IPS-15b (cell line): Measurements from ENCODE around the gene SETD1A.

Experiments used
- H3K27me3 ChIP-seq: one replicate; pipeline ENCODE4 v1.6.1; 2013; ENCODE audit warnings: low read length; ENCODE audit not compliant: control insufficient read depth, insufficient read depth
- H3K36me3 ChIP-seq: one replicate; pipeline ENCODE4 v1.6.1; 2013; ENCODE audit warnings: low read length; ENCODE audit not compliant: control insufficient read depth, insufficient read depth
- H3K4me1 ChIP-seq: one replicate; pipeline ENCODE4 v1.6.1; 2013; ENCODE audit warnings: mild to moderate bottlenecking, low read length; ENCODE audit not compliant: control insufficient read depth, insufficient read depth
- H3K4me3 ChIP-seq: one replicate; pipeline ENCODE4 v1.5.1; 2013; ENCODE audit warnings: low read depth, low read length
- H3K9ac ChIP-seq: one replicate; pipeline ENCODE4 v1.6.1; 2013; ENCODE audit warnings: low read depth, mild to moderate bottlenecking, low read length
- H3K9me3 ChIP-seq: one replicate; pipeline ENCODE4 v1.6.1; 2013; ENCODE audit warnings: mild to moderate bottlenecking, low read length; ENCODE audit not compliant: control insufficient read depth, insufficient read depth

Gene SETD1A

DNA sequence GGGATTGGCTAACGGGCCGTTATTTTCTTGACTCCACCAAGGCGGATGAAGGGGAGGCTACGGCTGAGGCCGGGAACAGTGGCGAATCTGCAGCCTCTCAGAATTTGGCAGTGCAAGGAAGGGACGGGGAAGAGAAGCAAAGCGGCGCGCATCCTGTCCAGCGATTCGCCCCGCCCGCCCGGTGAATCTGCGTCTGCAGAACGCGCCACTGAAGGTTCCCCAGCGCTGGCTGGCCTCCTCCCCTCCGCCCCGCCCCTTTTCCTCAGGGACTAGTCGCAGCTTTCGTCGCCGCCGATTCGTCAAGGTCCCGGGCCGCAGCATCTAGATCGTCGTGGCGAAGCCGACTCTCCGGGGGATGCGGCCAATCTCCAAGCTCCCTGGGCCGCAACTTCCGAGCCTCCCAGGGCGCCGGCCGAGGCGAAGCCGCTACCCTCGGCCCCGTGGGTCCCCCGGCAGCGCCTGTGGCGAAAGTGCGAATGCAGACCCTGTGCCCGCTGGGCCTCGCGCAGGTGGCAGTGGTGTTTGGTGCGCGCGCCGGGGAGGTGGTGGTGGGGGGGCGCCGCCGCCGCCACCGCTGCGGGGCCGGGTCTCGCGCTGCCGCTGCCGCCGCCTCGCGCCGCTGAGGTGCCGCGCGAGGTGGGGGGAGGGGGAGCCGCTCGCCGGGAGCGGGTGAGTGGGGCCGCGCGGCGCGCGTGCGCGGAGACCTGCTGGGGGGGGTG, at the start of gene SETD1A:
TSS of gene SETD1A (plus strand) at position 299 of the 719 bp plus-strand sequence. CDS start 978 bp downstream, outside the sequence.
- peaks cover 22% of the 10 kb centered on the region for H3K36me3 ChIP-seq
- peaks cover 3% of the 10 kb centered on the region for H3K27me3 ChIP-seq
- peak within 1 kb of the TSS; percentile 95 for H3K4me3 ChIP-seq
- H3K9ac ChIP-seq, result peak within 1 kb of the TSS; percentile 99
- peaks cover 4% of the 10 kb centered on the region for H3K4me1 ChIP-seq
- no peaks in the 10 kb centered on the region for H3K9me3 ChIP-seq

DNA sequence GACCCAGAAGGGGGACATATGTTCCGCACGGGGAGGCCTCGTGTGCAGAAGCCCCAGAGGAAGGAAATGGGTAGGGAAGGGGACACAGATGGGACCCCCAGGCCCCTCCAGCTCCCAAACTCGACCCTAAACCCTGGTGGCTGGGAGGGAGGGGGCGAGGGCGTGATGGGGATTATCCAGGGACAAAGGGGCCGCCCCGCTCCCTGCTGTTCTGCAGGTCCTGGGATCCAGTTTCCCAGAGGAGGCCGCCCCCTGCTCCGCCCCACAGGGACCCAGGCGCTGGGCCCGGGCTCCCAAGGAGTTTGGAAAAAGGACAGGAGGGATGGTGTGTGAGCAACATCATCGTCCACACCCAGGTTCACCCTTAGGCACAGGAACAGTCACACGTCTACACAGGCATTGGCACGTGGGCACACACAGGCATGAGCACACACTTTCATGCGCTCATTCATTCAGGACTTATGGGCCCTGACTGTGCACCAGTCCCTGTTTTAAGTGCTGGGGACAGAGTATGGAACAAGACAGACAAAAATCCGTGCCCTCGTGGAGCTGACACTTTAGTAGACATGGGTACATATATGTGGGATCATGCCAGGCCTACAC, 47.0 kb upstream of the SETD1A start:
- H3K4me1 ChIP-seq, result peaks cover 10% of the 10 kb centered on the region
- H3K9ac ChIP-seq, result no peak overlapping the region
- H3K4me3 ChIP-seq, result peak overlapping the region; percentile 16
- no peaks in the 10 kb centered on the region for H3K27me3 ChIP-seq
- H3K9me3 ChIP-seq, result no peaks in the 10 kb centered on the region
- H3K36me3 ChIP-seq, result no peaks in the 10 kb centered on the region

DNA sequence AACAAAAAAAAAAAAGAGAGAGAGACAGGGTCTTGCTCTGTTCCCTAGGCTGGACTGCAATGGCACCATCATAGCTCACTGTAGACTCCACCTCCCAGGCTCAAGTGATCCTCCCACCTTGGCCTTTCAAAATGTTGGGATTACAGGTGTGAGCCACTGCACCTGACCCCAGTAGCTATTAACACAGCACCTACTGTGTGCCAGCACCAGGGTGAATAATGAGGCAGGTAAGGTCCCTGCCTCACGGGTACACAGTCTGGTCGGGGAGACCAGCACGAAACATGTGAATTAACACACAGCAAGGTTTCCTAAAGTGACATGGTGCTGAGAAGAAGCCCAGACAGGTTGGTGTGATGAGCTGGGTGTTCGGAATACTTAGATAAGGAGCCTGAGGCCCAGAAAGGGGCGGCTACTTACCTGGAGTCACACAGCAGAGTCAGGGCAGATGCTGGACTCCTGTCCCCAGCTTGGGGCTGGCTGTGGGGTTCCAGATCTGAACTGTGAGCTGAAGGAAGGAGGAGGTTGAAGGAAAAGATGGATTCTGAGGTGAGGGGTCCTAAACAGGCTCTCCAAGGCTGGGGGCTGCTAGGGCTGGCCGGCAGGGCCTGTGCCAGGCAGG, 44.7 kb upstream of the SETD1A start:
- no peak overlapping the region for H3K4me3 ChIP-seq
- H3K9me3 ChIP-seq, result no peaks in the 10 kb centered on the region
- H3K9ac ChIP-seq, result no peak overlapping the region
- no peaks in the 10 kb centered on the region for H3K36me3 ChIP-seq
- no peaks in the 10 kb centered on the region for H3K27me3 ChIP-seq
- H3K4me1 ChIP-seq, result peaks cover 10% of the 10 kb centered on the region

DNA sequence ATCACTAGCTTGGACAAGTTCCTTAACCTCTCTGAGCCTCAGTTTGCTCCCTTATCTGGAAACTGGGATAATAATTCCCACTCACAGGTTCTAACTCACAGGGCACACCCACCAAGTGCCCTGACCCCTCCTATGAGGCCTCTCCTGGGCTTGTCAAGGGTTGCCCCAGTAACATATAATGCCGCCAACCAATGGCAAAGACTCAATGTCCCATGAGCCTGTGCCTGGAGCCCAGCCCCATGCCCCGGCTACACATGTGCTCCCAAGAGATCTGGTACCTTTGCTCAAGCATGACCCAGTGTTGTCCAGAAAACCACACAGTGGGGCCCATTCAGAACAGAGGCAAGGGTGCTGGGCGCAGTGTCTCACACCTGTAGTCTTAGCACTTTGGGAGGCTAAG, 42.7 kb upstream of the SETD1A start:
- Histone ChIP-seq H3K4me1 (peaks cover 9% of the 10 kb centered on the region), H3K9me3 (no peaks in the 10 kb centered on the region), H3K4me3 (no peak overlapping the region), H3K27me3 (no peaks in the 10 kb centered on the region), H3K36me3 (no peaks in the 10 kb centered on the region), H3K9ac (no peak overlapping the region)

DNA sequence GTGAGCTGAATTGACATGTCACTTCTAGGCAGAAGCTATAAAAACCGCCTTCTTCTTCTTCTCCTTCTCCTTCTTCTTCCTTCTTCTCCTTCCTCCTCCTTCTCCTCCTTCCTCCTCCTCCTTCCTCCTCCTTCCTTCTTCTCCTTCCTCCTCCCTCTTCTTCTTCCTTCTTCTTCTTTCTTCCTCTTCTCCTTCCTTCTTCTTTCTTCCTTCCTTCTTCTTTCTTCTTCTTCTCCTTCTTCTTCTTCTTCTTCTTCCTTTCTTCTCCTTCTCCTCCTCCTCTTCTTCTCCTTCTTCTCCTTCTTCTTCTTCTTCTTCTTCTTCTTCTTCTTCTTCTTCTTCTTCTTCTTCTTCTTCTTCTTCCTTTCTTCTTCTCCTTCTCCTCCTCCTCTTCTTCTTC, 38.9 kb upstream of the SETD1A start:
- H3K4me3 ChIP-seq, result no peak overlapping the region
- H3K36me3 ChIP-seq, result no peaks in the 10 kb centered on the region
- no peaks in the 10 kb centered on the region for H3K9me3 ChIP-seq
- H3K4me1 ChIP-seq, result no peaks in the 10 kb centered on the region
- no peak overlapping the region for H3K9ac ChIP-seq
- H3K27me3 ChIP-seq, result no peaks in the 10 kb centered on the region

DNA sequence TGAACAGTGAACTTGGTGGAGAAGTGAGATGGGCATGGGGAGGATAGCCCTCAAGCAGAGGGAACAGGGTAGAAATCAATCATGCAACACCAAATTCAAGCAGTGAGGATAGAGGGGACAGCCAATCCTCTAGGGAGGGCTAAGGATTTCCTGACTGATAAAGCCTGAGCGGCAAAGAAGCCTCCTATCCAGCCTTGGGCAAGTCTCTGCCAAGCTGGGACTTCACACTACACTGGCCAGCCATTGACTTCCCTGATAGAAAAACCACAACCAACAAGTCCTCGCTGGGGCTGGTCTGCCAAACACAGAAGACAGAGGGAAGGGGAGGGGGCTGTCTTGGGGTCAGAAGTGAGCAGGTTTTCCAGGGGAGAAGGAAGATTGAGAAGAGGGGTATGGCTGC, 36.7 kb upstream of the SETD1A start:
- Histone ChIP-seq H3K9me3 (no peaks in the 10 kb centered on the region), H3K9ac (no peak overlapping the region), H3K27me3 (no peaks in the 10 kb centered on the region), H3K4me1 (no peaks in the 10 kb centered on the region), H3K4me3 (no peak overlapping the region), H3K36me3 (no peaks in the 10 kb centered on the region)

DNA sequence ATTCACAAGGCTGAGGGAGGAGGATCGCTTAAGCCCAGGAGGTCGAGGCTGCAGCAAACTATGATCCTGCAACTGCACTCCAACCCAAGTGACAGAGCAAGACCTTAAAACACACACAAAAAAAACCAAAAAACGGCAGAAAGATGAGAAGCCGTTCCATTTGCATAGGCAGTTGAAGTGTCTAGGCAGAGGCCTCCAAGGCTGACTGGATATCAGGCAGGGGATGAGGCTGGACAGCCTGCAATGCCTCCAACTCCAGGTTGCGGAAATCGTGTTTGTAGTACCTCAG, 36.2 kb upstream of the SETD1A start:
- H3K4me3 ChIP-seq, result peak overlapping the region; percentile 92

DNA sequence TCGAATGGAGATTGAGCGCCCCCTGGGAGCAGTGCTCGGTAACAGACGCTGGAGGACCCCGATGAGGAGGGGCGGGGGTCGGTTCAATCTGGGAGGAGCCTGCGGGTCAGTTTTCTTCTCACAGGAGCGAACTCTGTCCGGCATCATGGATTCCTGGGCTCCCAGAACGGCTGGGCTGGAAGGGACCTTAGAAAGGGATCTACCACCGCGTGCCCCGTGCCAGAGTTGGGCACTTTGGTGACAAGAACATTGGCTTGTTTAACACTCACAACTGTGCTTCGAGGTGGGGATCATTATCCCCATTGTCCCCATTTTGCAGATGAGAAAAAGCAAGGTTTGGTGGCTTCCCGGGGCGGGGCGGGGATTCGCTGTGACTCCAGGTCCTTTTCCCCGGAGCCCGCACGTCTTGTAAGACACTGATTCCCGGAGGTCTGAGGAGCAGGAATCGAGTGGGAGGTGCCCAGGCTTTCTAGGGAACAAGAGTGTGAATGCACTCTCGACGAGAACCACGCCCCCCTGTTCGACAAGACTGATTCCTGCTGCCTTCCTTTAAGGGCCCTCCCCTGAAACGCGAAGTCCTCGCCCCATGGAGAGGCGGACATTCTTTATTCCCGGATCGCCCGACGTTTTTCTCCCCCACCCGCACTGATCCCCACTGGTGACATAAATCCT, 35.7 kb upstream of the SETD1A start:
- no peaks in the 10 kb centered on the region for H3K27me3 ChIP-seq
- H3K9me3 ChIP-seq, result no peaks in the 10 kb centered on the region
- peak overlapping the region; percentile 92 for H3K4me3 ChIP-seq
- H3K9ac ChIP-seq, result peak overlapping the region; percentile 68
- H3K36me3 ChIP-seq, result no peaks in the 10 kb centered on the region
- peaks cover 2% of the 10 kb centered on the region for H3K4me1 ChIP-seq

More for the DNA sequence above, 36.2 kb upstream of the SETD1A start:
- Histone ChIP-seq H3K27me3 (no peaks in the 10 kb centered on the region), H3K4me1 (peaks cover 2% of the 10 kb centered on the region), H3K9ac (no peak overlapping the region), H3K36me3 (no peaks in the 10 kb centered on the region), H3K9me3 (no peaks in the 10 kb centered on the region)

DNA sequence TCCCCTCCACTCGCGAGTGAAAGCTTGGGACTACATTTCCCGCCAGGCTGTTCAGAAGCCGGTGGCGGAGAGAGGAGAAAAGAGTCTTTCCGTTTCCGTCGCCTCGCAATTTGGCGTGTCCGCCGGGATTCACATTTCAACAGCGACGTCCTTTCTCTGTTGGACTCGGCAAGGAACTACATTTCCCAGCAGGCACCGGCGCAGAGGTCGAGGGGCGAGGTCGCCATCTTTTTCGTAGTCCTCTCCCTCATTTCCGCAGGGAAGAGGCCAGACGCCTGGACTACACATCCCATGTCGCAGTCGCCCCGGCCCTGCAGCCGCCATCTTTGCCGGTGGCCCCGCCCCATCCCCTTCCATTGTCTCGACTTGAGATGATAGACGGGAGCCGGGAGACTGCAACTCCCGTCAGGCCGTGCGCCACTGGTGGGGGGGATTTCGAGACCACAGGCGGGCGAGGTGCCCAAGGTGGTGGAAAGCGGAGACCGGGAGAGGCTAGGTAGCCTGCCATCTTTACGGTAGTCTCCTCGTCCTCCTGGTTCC, 35.1 kb upstream of the SETD1A start:
- peak overlapping the region; percentile 76 for H3K9ac ChIP-seq
- H3K27me3 ChIP-seq, result no peaks in the 10 kb centered on the region
- H3K9me3 ChIP-seq, result no peaks in the 10 kb centered on the region
- H3K4me1 ChIP-seq, result peaks cover 2% of the 10 kb centered on the region
- peak overlapping the region; percentile 98 for H3K4me3 ChIP-seq
- H3K36me3 ChIP-seq, result no peaks in the 10 kb centered on the region

DNA sequence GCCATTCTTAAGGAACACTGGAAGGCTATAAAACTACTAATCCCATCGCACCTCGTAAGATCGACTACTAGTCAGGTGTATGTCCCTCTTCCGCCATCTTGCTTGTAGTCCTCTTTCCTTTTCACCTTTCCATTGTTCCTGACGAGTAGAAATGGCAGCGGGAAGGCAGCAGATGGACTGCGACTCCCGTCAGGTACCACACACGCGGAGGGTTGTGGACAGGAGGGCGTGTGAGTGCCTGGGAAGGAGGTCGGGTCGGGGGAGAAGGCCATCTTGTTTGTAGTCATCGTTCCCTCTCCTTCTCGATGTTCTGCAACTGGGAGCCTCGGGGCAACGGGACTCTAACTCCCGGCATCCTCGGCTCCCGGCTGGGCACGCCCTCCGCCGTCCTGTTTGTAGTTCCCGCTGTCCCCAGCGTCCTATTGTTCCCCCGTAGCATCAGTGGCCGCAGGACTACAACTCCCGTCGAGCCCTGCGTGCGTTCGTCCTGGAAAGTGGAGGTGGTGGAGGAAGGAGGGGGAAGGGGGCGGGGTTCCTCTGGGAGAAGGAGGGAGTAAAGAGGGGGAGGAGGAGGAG, 34.5 kb upstream of the SETD1A start:
- Histone ChIP-seq H3K4me3 (peak overlapping the region; percentile 98), H3K9me3 (no peaks in the 10 kb centered on the region), H3K27me3 (no peaks in the 10 kb centered on the region), H3K36me3 (no peaks in the 10 kb centered on the region), H3K4me1 (peaks cover 2% of the 10 kb centered on the region), H3K9ac (peak overlapping the region; percentile 76)

DNA sequence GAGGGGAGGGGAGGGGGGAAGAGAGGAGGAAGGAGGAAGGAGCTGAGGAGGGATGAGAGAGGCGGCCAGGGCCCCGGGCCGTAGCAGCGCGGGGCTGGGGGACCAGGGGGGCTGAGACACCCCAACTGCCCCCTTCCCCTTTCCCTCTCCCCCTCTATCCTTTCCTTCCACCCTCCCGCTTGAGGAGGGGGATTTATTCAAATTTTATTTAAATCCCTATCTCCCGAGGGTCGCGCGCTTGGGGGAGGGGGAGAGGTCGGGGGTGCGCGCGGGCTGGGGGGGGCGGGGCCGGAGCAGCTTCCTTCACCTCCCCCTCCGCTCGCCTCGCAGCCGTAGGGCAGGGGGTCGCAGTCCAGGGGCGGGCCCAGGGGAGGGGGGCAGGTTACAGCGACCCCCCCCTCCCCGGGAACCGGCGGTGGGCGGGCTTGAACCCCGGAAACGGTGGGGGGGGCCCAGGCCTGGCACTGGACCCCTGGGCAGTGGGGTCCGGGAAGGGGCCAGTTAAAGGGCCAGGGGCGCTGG, 33.9 kb upstream of the SETD1A start, which contains the start of gene FBXL19:
TSS of gene FBXL19 (plus strand) at position 19 of the 522 bp plus-strand sequence. CDS start 2,183 bp downstream, outside the sequence.
- peaks cover 2% of the 10 kb centered on the region for H3K4me1 ChIP-seq

More for the DNA sequence above, 33.9 kb upstream of the SETD1A start, which contains the start of gene FBXL19:
- no peaks in the 10 kb centered on the region for H3K9me3 ChIP-seq
- no peaks in the 10 kb centered on the region for H3K27me3 ChIP-seq
- H3K36me3 ChIP-seq, result no peaks in the 10 kb centered on the region
- H3K9ac ChIP-seq, result peak within 1 kb of the TSS; percentile 76
- H3K4me3 ChIP-seq, result peak within 1 kb of the TSS; percentile 98
